ENCODE measurements around the gene LAD1.

The LAD1 gene

GRCh38 chr1:201399018-201399351, at the start of gene LAD1:
Gene LAD1, minus strand, starts transcription at chr1:201399324. Its CDS starts 18 bp downstream, at chr1:201399306.
- no peak for DNase-seq (ENCODE audit: low spot score)

GRCh38 chr1:201447903-201448871, 49.1 kb upstream of the LAD1 start:
- peak; percentile 98 for DNase-seq (ENCODE audit: low spot score)

- no peak for DNase-seq (ENCODE audit: low spot score)
Observed at GRCh38 chr1:201445310-201445709, 46.2 kb upstream of the LAD1 start.

- DNase-seq (ENCODE audit: low spot score): no peak
Observed at GRCh38 chr1:201444792-201445191, 45.7 kb upstream of the LAD1 start.

GRCh38 chr1:201443747-201444146, 44.6 kb upstream of the LAD1 start:
- DNase-seq (ENCODE audit: low spot score): no peak

- DNase-seq (ENCODE audit: low spot score): no peak
Observed at GRCh38 chr1:201436969-201437368, 37.8 kb upstream of the LAD1 start.

GRCh38 chr1:201436393-201436792, 37.3 kb upstream of the LAD1 start:
- DNase-seq (ENCODE audit: low spot score): peak; percentile 23

- no peak for DNase-seq (ENCODE audit: low spot score)
Observed at GRCh38 chr1:201434266-201434665, 35.1 kb upstream of the LAD1 start.

- no peak for DNase-seq (ENCODE audit: low spot score)
Observed at GRCh38 chr1:201433609-201434008, 34.5 kb upstream of the LAD1 start.

GRCh38 chr1:201430776-201431175, 31.7 kb upstream of the LAD1 start:
- DNase-seq (ENCODE audit: low spot score): no peak

- DNase-seq (ENCODE audit: low spot score): no peak
Observed at GRCh38 chr1:201429736-201430501, 30.8 kb upstream of the LAD1 start.

- no peak for DNase-seq (ENCODE audit: low spot score)
Observed at GRCh38 chr1:201427963-201428362, 28.8 kb upstream of the LAD1 start.

- DNase-seq (ENCODE audit: low spot score): no peak
Observed at GRCh38 chr1:201426479-201427310, 27.6 kb upstream of the LAD1 start.

- DNase-seq (ENCODE audit: low spot score): no peak
Observed at GRCh38 chr1:201424146-201424545, 25.0 kb upstream of the LAD1 start.

- no peak for DNase-seq (ENCODE audit: low spot score)
Observed at GRCh38 chr1:201423655-201424054, 24.5 kb upstream of the LAD1 start.

- DNase-seq (ENCODE audit: low spot score): no peak
Observed at GRCh38 chr1:201422436-201423030, 23.4 kb upstream of the LAD1 start.

GRCh38 chr1:201422026-201422425, 22.9 kb upstream of the LAD1 start:
- no peak for DNase-seq (ENCODE audit: low spot score)

GRCh38 chr1:201421041-201421440, 21.9 kb upstream of the LAD1 start:
- DNase-seq (ENCODE audit: low spot score): no peak

GRCh38 chr1:201420608-201421002, 21.5 kb upstream of the LAD1 start:
- DNase-seq (ENCODE audit: low spot score): no peak

- no peak for DNase-seq (ENCODE audit: low spot score)
Observed at GRCh38 chr1:201419746-201420607, 20.9 kb upstream of the LAD1 start.

- no peak for DNase-seq (ENCODE audit: low spot score)
Observed at GRCh38 chr1:201419256-201419655, 20.1 kb upstream of the LAD1 start.

All from COLO829 (cell line).